Stimulated activated CD4-positive, alpha-beta T cell treated with anti-CD3 and anti-CD28 coated beads, Interleukin-4, amount 100 ng/mL, for 24 hours (primary cell): Measurements from ENCODE around the gene ZC3H13.
"Not testable (repeated sequence)": the region's sequence is repeated elsewhere in the genome, so short reads cannot be mapped to it uniquely, and the experiment has no call there.

ENCODE experiments used
- DNase-seq: peaks from one replicate; pipeline ENCODE4 v3.0.0-alpha.2; 2020

Gene ZC3H13

GRCh38 chr13:46004491-46004890, 48.1 kb downstream of the ZC3H13 start:
- DNase-seq, result no peak

GRCh38 chr13:45996631-45997030, 55.9 kb downstream of the ZC3H13 start:
- DNase-seq, result no peak

- no peak for DNase-seq
Observed at GRCh38 chr13:45995245-45995644, 57.3 kb downstream of the ZC3H13 start.

GRCh38 chr13:45994752-45995151, 57.8 kb downstream of the ZC3H13 start:
- no peak for DNase-seq

- DNase-seq, result no peak
Observed at GRCh38 chr13:45989607-45990006, 62.9 kb downstream of the ZC3H13 start.

GRCh38 chr13:45981127-45981526, 71.4 kb downstream of the ZC3H13 start:
- DNase-seq, result not testable (repeated sequence)

GRCh38 chr13:45975337-45975736, 77.2 kb downstream of the ZC3H13 start:
- no peak for DNase-seq

GRCh38 chr13:45974500-45974899, 78.0 kb downstream of the ZC3H13 start:
- no peak for DNase-seq

- DNase-seq, result no peak
Observed at GRCh38 chr13:45967589-45967988, 85.0 kb downstream of the ZC3H13 start.

GRCh38 chr13:45966715-45967114, 85.8 kb downstream of the ZC3H13 start:
- no peak for DNase-seq

- no peak for DNase-seq
Observed at GRCh38 chr13:45961468-45961867, 91.1 kb downstream of the ZC3H13 start.

- no peak for DNase-seq
Observed at GRCh38 chr13:45954836-45955800, 97.4 kb downstream of the ZC3H13 start.

- no peak for DNase-seq
Observed at GRCh38 chr13:45953082-45953481, 99.5 kb downstream of the ZC3H13 start.

GRCh38 chr13:45951724-45952123, 100.8 kb downstream of the ZC3H13 start:
- no peak for DNase-seq

GRCh38 chr13:45951166-45951565, 101.4 kb downstream of the ZC3H13 start:
- no peak for DNase-seq

GRCh38 chr13:45950386-45951000, 102.1 kb downstream of the ZC3H13 start:
- DNase-seq, result no peak

GRCh38 chr13:45949161-45949560, 103.4 kb downstream of the ZC3H13 start:
- DNase-seq, result no peak

- DNase-seq, result no peak
Observed at GRCh38 chr13:45943965-45944364, 108.6 kb downstream of the ZC3H13 start.

- no peak for DNase-seq
Observed at GRCh38 chr13:45943120-45943519, 109.4 kb downstream of the ZC3H13 start.

- DNase-seq, result no peak
Observed at GRCh38 chr13:45941261-45941660, 111.3 kb downstream of the ZC3H13 start.

GRCh38 chr13:45940061-45940460, 112.5 kb downstream of the ZC3H13 start:
- no peak for DNase-seq

- no peak for DNase-seq
Observed at GRCh38 chr13:45936621-45937020, 115.9 kb downstream of the ZC3H13 start.

GRCh38 chr13:45934283-45934682, 118.3 kb downstream of the ZC3H13 start:
- no peak for DNase-seq

GRCh38 chr13:45933203-45933908, 119.2 kb downstream of the ZC3H13 start:
- DNase-seq, result no peak
